OCI-LY3 (cell line): ENCODE data around the gene CD83.

Source experiments
- H2AFZ ChIP-seq: fragments of 200-600, 300-600 bp; shearing (Covaris generic); 2 replicates; pipeline ENCODE4 v1.6.0; 2014; ENCODE audit warnings: antibody characterized with exemption, low read depth, low read length
- H3K27ac ChIP-seq: fragments of 200-600, 300-600 bp; sonication (generic); 2 replicates; pipeline ENCODE4 v1.5.1; 2014; ENCODE audit warnings: mild to moderate bottlenecking, low read length, moderate library complexity, mixed read lengths
- H3K27me3 ChIP-seq: fragments of 200-600, 300-600 bp; sonication (generic); 2 replicates; pipeline ENCODE4 v1.6.1; 2014; ENCODE audit warnings: low read depth, low read length, mixed read lengths
- H3K36me3 ChIP-seq: fragments of 200-600, 300-600 bp; sonication (generic); replicated peaks from 2 replicates; pipeline ENCODE3; 2014; ENCODE audit warnings: low read depth, low read length, mixed read lengths
- H3K4me1 ChIP-seq: fragments of 300-600, 200-600 bp; sonication (generic); 2 replicates; pipeline ENCODE4 v1.6.1; 2014; ENCODE audit warnings: low read length, mixed read lengths
- H3K4me2 ChIP-seq: fragments of 200-600, 300-600 bp; sonication (generic); 2 replicates; pipeline ENCODE4 v1.6.1; 2014; ENCODE audit warnings: low read length, mixed read lengths
- H3K4me3 ChIP-seq: fragments of 300-600, 200-600 bp; sonication (generic); 2 replicates; pipeline ENCODE4 v1.5.1; 2014; ENCODE audit warnings: antibody characterized with exemption, mild to moderate bottlenecking, low read length, moderate library complexity
- H3K79me2 ChIP-seq: fragments of 300-600, 200-600 bp; shearing (Covaris generic); 2 replicates; pipeline ENCODE4 v1.6.1; 2014; ENCODE audit warnings: mild to moderate bottlenecking, low read length, mixed read lengths
- H3K9ac ChIP-seq: fragments of 300-600, 200-600 bp; shearing (Covaris generic); 2 replicates; pipeline ENCODE4 v1.6.0; 2014; ENCODE audit warnings: mild to moderate bottlenecking, low read length, moderate library complexity
- H3K9me3 ChIP-seq: fragments of 200-600, 300-600 bp; shearing (Covaris generic); 2 replicates; pipeline ENCODE4 v1.6.1; 2014; ENCODE audit warnings: low read length, mixed read lengths; ENCODE audit not compliant: insufficient read depth
- H4K20me1 ChIP-seq: fragments of 200-600, 300-600 bp; sonication (generic); 2 replicates; pipeline ENCODE4 v1.6.1; 2016; ENCODE audit warnings: low read length, mixed read lengths; ENCODE audit not compliant: insufficient read depth
- CTCF ChIP-seq: fragments of 200-600, 300-600 bp; sonication (generic); IDR thresholded peaks from 2 replicates; pipeline ENCODE4 v1.5.1; 2014; ENCODE audit warnings: antibody characterized with exemption, low read length, low read depth
- EZH2phosphoT487 ChIP-seq: fragments of 200-600 bp; shearing (Covaris generic); IDR thresholded peaks from 2 replicates; pipeline ENCODE4 v1.6.1; 2018; ENCODE audit warnings: antibody characterized with exemption, mixed run types, low read depth

The CD83 gene

GRCh38 chr6:14082771-14083170, 34.8 kb upstream of the CD83 start:
- Histone ChIP-seq H3K9me3 (no peaks in the 10 kb centered on the region), H3K79me2 (peaks cover 7% of the 10 kb centered on the region), H2AFZ (no peak overlapping the region), H3K4me1 (peaks cover 60% of the 10 kb centered on the region), H3K9ac (no peak overlapping the region), H3K27ac (no peak overlapping the region), H3K4me3 (no peak overlapping the region), H3K36me3 (no peaks in the 10 kb centered on the region), H3K4me2 (no peak overlapping the region), H4K20me1 (no peaks in the 10 kb centered on the region), H3K27me3 (no peaks in the 10 kb centered on the region)
- TF ChIP-seq CTCF: no peak
- TF ChIP-seq EZH2phosphoT487: no peak

- Histone ChIP-seq H3K36me3 (no peaks in the 10 kb centered on the region), H4K20me1 (no peaks in the 10 kb centered on the region), H2AFZ (no peak overlapping the region), H3K27me3 (no peaks in the 10 kb centered on the region), H3K4me1 (peaks cover 61% of the 10 kb centered on the region), H3K79me2 (peaks cover 7% of the 10 kb centered on the region), H3K4me3 (no peak overlapping the region), H3K9ac (no peak overlapping the region), H3K4me2 (no peak overlapping the region), H3K9me3 (no peaks in the 10 kb centered on the region), H3K27ac (no peak overlapping the region)
- TF ChIP-seq CTCF (no peak), EZH2phosphoT487 (no peak)
Observed at GRCh38 chr6:14083262-14083661, 34.3 kb upstream of the CD83 start.

GRCh38 chr6:14083751-14084150, 33.8 kb upstream of the CD83 start:
- H3K9ac ChIP-seq: no peak overlapping the region
- H3K9me3 ChIP-seq: no peaks in the 10 kb centered on the region
- no peak overlapping the region for H3K4me2 ChIP-seq
- no peak overlapping the region for H3K4me3 ChIP-seq
- H3K4me1 ChIP-seq: peaks cover 66% of the 10 kb centered on the region
- H3K79me2 ChIP-seq: peaks cover 7% of the 10 kb centered on the region
- TF ChIP-seq EZH2phosphoT487 (no peak), CTCF (no peak)
- H3K27ac ChIP-seq: no peak overlapping the region
- no peaks in the 10 kb centered on the region for H3K27me3 ChIP-seq
- H3K36me3 ChIP-seq: no peaks in the 10 kb centered on the region
- H2AFZ ChIP-seq: no peak overlapping the region
- H4K20me1 ChIP-seq: no peaks in the 10 kb centered on the region

- no peaks in the 10 kb centered on the region for H3K36me3 ChIP-seq
- no peak overlapping the region for H3K4me2 ChIP-seq
- no peaks in the 10 kb centered on the region for H3K9me3 ChIP-seq
- H4K20me1 ChIP-seq: no peaks in the 10 kb centered on the region
- H3K27me3 ChIP-seq: no peaks in the 10 kb centered on the region
- H3K27ac ChIP-seq: no peak overlapping the region
- no peak overlapping the region for H3K9ac ChIP-seq
- no peak overlapping the region for H3K4me3 ChIP-seq
- peaks cover 7% of the 10 kb centered on the region for H3K79me2 ChIP-seq
- TF ChIP-seq EZH2phosphoT487: no peak
- no peak for TF ChIP-seq CTCF
- H2AFZ ChIP-seq: no peak overlapping the region
- H3K4me1 ChIP-seq: peaks cover 65% of the 10 kb centered on the region
Observed at GRCh38 chr6:14084388-14084787, 33.2 kb upstream of the CD83 start.
